Pancreas (tissue), 10 donors: ENCODE data around the gene REPIN1. TPM values are rescaled to one million over a fixed set of nuclear protein-coding genes. Genes with fewer than 3 reads are reported as not detected.

Experiments used
- ATAC-seq, 4 donors: fragments of 200-7000 bp; cut with Tn5 transposase; one replicate each; pipeline versions ENCODE4 v1.8.0 to v1.9.1; 2020; ENCODE audit warnings: mild to moderate bottlenecking in 4 of 4, moderate library complexity in 4 of 4
- DNase-seq, 6 donors: peaks; one replicate each; pipeline ENCODE4 v3.0.0-alpha.2; 2020
- FAIRE-seq: peaks from 2 replicates; lab custom pipeline; 2012; peaks lifted over from hg19 to GRCh38; lab: Jason Lieb, UNC
- H3K27ac ChIP-seq, 4 donors: fragments of 200-600 bp; sonication (generic); 1 replicate in 3 of 4; 2 replicates in 1 of 4; pipeline versions ENCODE4 v1.5.0 to v1.8.0; 2020
- H3K27me3 ChIP-seq, 4 donors: fragments of 200-600 bp; one replicate each; pipeline ENCODE4 v1.8.0; 2021
- H3K36me3 ChIP-seq, 3 donors: fragments of 200-600 bp; sonication (generic) in 1 of 3; one replicate each; pipeline versions ENCODE4 v1.5.0 to v1.8.0; 2020 to 2021
- H3K4me1 ChIP-seq, 3 donors: fragments of 200-600 bp; one replicate each; pipeline ENCODE4 v1.8.0; 2021
- H3K4me3 ChIP-seq, 4 donors: fragments of 200-600 bp; sonication (generic) in 2 of 4; one replicate each; pipeline versions ENCODE4 v1.5.0 to v1.8.0; 2020 to 2021
- H3K9me3 ChIP-seq, 4 donors: fragments of 200-600 bp; one replicate each; pipeline ENCODE4 v1.8.0; 2021
- WGBS, 2 donors: extraction: QIAGEN DNeasy Blood & Tissue Kit; methylation state at CpG; one replicate each; pipeline ENCODE4 v1.1.7; 2013; 5-methylcytosine and 5-hydroxymethylcytosine counted together
- intact Hi-C, 3 donors: fragments of 100-400 bp; cut with DNase I; formaldehyde crosslinking; loops; one replicate each; pipeline versions ENCODE4 v1.11.1 to v1.14.2; 2022
- polyA plus RNA-seq, 2 donors: library from polyadenylated mRNA; stranded (reverse); fragments of 200-250 nt; gene quantifications; one replicate each; pipeline ENCODE4 v1.2.3, GENCODE V29; 2013
- total RNA-seq, 6 donors: library from RNA; stranded (reverse); fragmentation: NEBNext Ultra II Directional in 4 of 6; extraction: Animal tissue kit (Norgen Biotek cat#: 25700) in 4 of 6; gene quantifications; one replicate each; pipeline versions ENCODE4 v1.2.1 to v1.2.4, GENCODE V29; 2021 to 2023
- TF ChIP-seq, protein P1 (sequence below), 4 donors: fragments of 200-600 bp; sonication (generic) in 3 of 4; IDR thresholded peaks; one replicate each; pipeline versions ENCODE4 v1.5.0 to v1.8.0; 2021; ENCODE audit warnings: antibody characterized with exemption in 4 of 4
- donor health status: healthy with polysubstance abuse.
- donor health status: DM: no; HTN: no; CAD: no; lungs with moderate emphysema.
- donor health status: DM: no; HTN: no; CAD: no.
- donor health status: control.
- donor health status: control.
- donor health status: Bipolar disorder and iron deficiency.
- donor health status: DM: yes; HTN: yes; CAD: no.
- donor health status: DM: no; HTN: no; CAD: no.
- donor health status: DM: no; HTN: no; CAD: no.
- donor health status: DM: yes; HTN: yes; CAD: no.

Gene REPIN1
- total and polyA plus RNA-seq, 8 donors = 48.1 to 78.8 (median 63.2) TPM

DNA sequence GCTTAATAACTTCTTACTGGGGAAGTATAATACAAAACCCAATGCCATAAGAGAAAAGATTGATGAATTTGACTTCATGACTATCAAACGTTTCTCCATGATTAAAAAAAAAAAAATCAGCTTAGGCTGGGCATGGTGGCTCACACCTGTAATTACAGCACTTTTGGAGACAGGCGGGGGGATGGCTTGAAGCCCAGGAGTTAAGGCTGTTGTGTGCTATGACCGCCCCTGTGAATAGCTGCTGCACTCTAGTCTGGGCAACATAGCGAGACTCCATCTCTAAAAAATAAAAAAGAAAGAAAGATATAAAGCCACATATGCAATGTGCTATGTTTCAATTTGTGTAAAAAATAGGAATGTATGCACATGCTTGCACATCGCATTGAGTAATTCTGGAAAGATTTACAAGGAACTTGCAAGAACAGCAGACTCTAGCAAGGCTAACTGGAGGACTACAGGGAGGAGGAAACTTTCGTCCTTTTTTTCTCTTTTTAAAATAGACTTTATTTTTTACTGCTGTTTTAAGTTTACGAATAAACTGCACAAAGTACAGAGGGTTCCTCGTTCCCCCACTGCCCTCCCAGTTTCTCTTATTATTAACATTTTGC is 16.9 kb upstream of the REPIN1 start:
- WGBS, 2 donors = 63 to 68% methylated on average over 8 of the region's 8 CpGs
- FAIRE-seq = no peak

DNA sequence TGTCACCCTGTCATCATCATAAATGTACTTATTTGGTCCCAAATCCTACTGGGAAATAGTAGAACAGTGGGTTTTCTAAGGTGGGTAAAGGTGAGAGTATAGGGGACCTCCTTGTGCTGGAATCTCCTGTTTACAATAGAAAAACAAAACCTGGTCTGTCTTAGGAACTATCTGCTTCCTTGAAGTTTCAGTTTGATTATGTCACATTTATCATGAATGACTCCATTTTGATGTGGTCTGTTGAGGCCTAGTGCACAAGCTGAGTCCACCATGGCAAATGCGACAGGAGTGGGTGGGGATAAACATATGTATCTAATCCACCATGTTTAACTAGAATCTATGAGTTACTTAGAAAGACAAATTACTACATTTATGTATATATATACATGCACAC is 13.0 kb upstream of the REPIN1 start:
- H3K27ac ChIP-seq = peak overlapping the region; percentile 6 to 73 (median 56)
- no peaks in the 10 kb centered on the region for H3K36me3 ChIP-seq
- peak in 2 of 4 donors; percentile 3 to 9 for ATAC-seq
- H3K27me3 ChIP-seq = no peaks in the 10 kb centered on the region
- no peak overlapping the region for H3K4me3 ChIP-seq
- TF ChIP-seq, protein P1, sequence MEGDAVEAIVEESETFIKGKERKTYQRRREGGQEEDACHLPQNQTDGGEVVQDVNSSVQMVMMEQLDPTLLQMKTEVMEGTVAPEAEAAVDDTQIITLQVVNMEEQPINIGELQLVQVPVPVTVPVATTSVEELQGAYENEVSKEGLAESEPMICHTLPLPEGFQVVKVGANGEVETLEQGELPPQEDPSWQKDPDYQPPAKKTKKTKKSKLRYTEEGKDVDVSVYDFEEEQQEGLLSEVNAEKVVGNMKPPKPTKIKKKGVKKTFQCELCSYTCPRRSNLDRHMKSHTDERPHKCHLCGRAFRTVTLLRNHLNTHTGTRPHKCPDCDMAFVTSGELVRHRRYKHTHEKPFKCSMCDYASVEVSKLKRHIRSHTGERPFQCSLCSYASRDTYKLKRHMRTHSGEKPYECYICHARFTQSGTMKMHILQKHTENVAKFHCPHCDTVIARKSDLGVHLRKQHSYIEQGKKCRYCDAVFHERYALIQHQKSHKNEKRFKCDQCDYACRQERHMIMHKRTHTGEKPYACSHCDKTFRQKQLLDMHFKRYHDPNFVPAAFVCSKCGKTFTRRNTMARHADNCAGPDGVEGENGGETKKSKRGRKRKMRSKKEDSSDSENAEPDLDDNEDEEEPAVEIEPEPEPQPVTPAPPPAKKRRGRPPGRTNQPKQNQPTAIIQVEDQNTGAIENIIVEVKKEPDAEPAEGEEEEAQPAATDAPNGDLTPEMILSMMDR (IDR thresholded peaks at IDR 0.05) = no peak
- DNase-seq = no peak
- FAIRE-seq = no peak
- 68 to 85% methylated on average over 1 of the region's 1 CpG for WGBS, 2 donors
- H3K4me1 ChIP-seq = peaks cover 5 to 11% (median 7%) of the 10 kb centered on the region in 3 donors
- H3K9me3 ChIP-seq = no peaks in the 10 kb centered on the region
- intact Hi-C loops = no loop called here

More for the DNA sequence above, 16.9 kb upstream of the REPIN1 start:
- Histone ChIP-seq H3K9me3 (no peaks in the 10 kb centered on the region), H3K27me3 (no peaks in the 10 kb centered on the region), H3K36me3 (no peaks in the 10 kb centered on the region), H3K4me1 (peaks cover 5 to 11% (median 7%) of the 10 kb centered on the region in 3 donors), H3K27ac (no peak overlapping the region), H3K4me3 (no peak overlapping the region)
- intact Hi-C loops = no loop called here
- TF ChIP-seq, protein P1 (IDR thresholded peaks at IDR 0.05) = no peak
- ATAC-seq = peak in 1 of 4 donors; percentile 25
- peak in 1 of 6 donors; percentile 4 for DNase-seq

DNA sequence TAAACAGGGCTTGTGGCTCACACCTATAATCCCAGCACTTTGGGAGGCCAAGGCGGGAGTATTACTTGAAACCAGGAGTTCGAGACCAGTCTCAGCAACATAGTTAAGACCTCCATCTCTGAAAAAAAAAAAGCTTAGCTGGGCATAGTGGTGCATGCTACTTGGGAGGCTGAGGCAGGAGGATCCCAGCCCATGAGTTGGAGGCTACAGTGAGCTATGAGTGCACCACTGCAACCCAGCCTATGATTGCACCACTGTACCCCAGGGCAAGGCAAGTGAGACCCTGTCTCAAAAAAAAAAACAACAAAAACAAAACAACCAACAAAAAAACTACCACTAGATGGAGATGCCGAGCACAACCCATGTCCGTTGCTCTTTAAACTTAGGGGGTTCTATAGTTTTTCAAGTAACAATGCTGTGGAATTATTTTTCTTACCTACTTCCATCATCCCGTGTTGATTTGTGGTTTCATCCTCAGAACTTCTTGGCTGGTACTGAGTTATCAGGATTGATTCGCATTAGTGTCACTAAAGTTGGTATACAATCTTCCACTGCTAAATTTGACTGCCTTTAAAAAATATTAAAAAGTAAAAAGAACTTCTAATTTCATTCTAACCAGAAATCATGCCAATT is 12.2 kb upstream of the REPIN1 start:
- no peaks in the 10 kb centered on the region for H3K27me3 ChIP-seq
- peaks cover 5 to 11% (median 7%) of the 10 kb centered on the region in 3 donors for H3K4me1 ChIP-seq
- WGBS, 2 donors = 26% methylated on average over 6 of the region's 6 CpGs
- H3K36me3 ChIP-seq = no peaks in the 10 kb centered on the region
- no peak overlapping the region for H3K4me3 ChIP-seq
- no peak for DNase-seq
- FAIRE-seq = no peak
- intact Hi-C loops = no loop called here
- H3K27ac ChIP-seq = peak overlapping the region in 2 of 4 donors; percentile 52 to 60
- no peaks in the 10 kb centered on the region for H3K9me3 ChIP-seq
- peak in 3 of 4 donors; percentile 54 to 59 (median 56) for ATAC-seq
- TF ChIP-seq, protein P1 (IDR thresholded peaks at IDR 0.05) = peak; percentile 6 to 46 (median 40)

DNA sequence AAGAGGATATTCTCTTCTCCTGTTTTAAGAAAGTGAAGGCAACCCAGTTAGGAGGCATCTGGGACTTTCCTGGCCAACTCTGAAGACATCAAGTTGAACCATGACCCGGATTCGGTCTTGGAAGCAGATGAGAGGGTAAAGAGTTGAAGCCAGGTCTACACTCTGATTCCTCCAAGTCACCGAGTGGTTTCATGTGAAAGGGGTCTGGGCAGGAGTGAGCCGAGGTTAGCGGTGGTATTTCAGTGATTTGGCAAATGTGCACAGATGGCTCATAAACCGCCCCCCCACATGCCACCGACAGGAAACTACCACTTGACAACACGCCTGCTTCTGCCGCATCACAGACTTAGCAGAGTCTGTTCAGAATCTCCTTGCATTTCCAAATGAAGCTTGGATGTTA is 11.4 kb upstream of the REPIN1 start:
- H3K27me3 ChIP-seq = no peaks in the 10 kb centered on the region
- DNase-seq = no peak
- TF ChIP-seq, protein P1 (IDR thresholded peaks at IDR 0.05) = no peak
- no peak for ATAC-seq
- no peak overlapping the region for H3K4me3 ChIP-seq
- intact Hi-C loops = no loop called here
- no peaks in the 10 kb centered on the region for H3K9me3 ChIP-seq
- no peaks in the 10 kb centered on the region for H3K36me3 ChIP-seq
- no peak overlapping the region for H3K27ac ChIP-seq
- FAIRE-seq = no peak
- peaks cover 5 to 11% (median 7%) of the 10 kb centered on the region in 3 donors for H3K4me1 ChIP-seq
- WGBS, 2 donors = 68 to 69% methylated on average over 9 of the region's 9 CpGs
